Activated CD4-positive, CD25-positive, alpha-beta regulatory T cell (primary cell): ENCODE data around the gene PHOSPHO2.
"Not testable (repeated sequence)": the region's sequence is repeated elsewhere in the genome, so short reads cannot be mapped to it uniquely, and the experiment has no call there.

ENCODE experiments used
- DNase-seq, 4 experiments: peaks; one replicate each; lab custom pipeline; 2025; lab: John Stamatoyannopoulos, UW

The PHOSPHO2 gene

GRCh38 chr2:169684135-169684565, 10.1 kb upstream of the PHOSPHO2 start:
- no peak for DNase-seq

GRCh38 chr2:169684712-169685111, 9.6 kb upstream of the PHOSPHO2 start:
- not testable (repeated sequence) for DNase-seq

GRCh38 chr2:169686825-169687224, 7.4 kb upstream of the PHOSPHO2 start:
- DNase-seq, result not testable (repeated sequence)

GRCh38 chr2:169687943-169688342, 6.3 kb upstream of the PHOSPHO2 start:
- not testable (repeated sequence) for DNase-seq

- DNase-seq, result no peak
Observed at GRCh38 chr2:169690958-169691357, 3.3 kb upstream of the PHOSPHO2 start.

GRCh38 chr2:169692718-169693117, 1.6 kb upstream of the PHOSPHO2 start:
- no peak for DNase-seq

GRCh38 chr2:169693360-169693759, 909 bp upstream of the PHOSPHO2 start:
- DNase-seq, result no peak

GRCh38 chr2:169694894-169695260, 608 bp downstream of the PHOSPHO2 start:
- DNase-seq, result no peak

- no peak for DNase-seq
Observed at GRCh38 chr2:169696381-169696780, 2.1 kb downstream of the PHOSPHO2 start.

- not testable (repeated sequence) for DNase-seq
Observed at GRCh38 chr2:169699173-169699572, 4.9 kb downstream of the PHOSPHO2 start.

GRCh38 chr2:169702996-169703395, 8.7 kb downstream of the PHOSPHO2 start:
- DNase-seq, result no peak

- no peak for DNase-seq
Observed at GRCh38 chr2:169704160-169704708, 10.0 kb downstream of the PHOSPHO2 start.

GRCh38 chr2:169705927-169706326, 11.7 kb downstream of the PHOSPHO2 start:
- no peak for DNase-seq

- no peak for DNase-seq
Observed at GRCh38 chr2:169707626-169708025, 13.4 kb downstream of the PHOSPHO2 start.

GRCh38 chr2:169709331-169709730, 15.1 kb downstream of the PHOSPHO2 start:
- DNase-seq, result no peak

- no peak for DNase-seq
Observed at GRCh38 chr2:169709981-169710380, 15.7 kb downstream of the PHOSPHO2 start.

- no peak for DNase-seq
Observed at GRCh38 chr2:169711751-169712509, 17.7 kb downstream of the PHOSPHO2 start.

- DNase-seq, result no peak
Observed at GRCh38 chr2:169712791-169713227, 18.5 kb downstream of the PHOSPHO2 start.

- no peak for DNase-seq
Observed at GRCh38 chr2:169713331-169713730, 19.1 kb downstream of the PHOSPHO2 start.

GRCh38 chr2:169714699-169715098, 20.4 kb downstream of the PHOSPHO2 start:
- no peak for DNase-seq

GRCh38 chr2:169715379-169716237, 21.3 kb downstream of the PHOSPHO2 start:
- no peak for DNase-seq

GRCh38 chr2:169716238-169716886, 22.1 kb downstream of the PHOSPHO2 start:
- DNase-seq, result no peak
